OCI-LY1 (cell line): ENCODE data around the gene EWSR1.

ENCODE experiments used
- EZH2 ChIP-seq: fragments of 200-600 bp; sonication (generic), shearing (Covaris generic); IDR thresholded peaks from 2 replicates; pipeline ENCODE4 v1.8.0; 2017; ENCODE audit warnings: borderline replicate concordance, mixed run types, mild to moderate bottlenecking, antibody characterized with exemption, low read length, moderate library complexity, mixed read lengths
- TF ChIP-seq, protein P1 (sequence below): fragments of 200-600 bp; sonication (generic), shearing (Covaris generic); IDR thresholded peaks from 2 replicates; pipeline ENCODE4 v1.5.1; 2017; ENCODE audit warnings: mild to moderate bottlenecking, antibody characterized with exemption, low read length, moderate library complexity, mixed read lengths

- TF ChIP-seq, protein P1, sequence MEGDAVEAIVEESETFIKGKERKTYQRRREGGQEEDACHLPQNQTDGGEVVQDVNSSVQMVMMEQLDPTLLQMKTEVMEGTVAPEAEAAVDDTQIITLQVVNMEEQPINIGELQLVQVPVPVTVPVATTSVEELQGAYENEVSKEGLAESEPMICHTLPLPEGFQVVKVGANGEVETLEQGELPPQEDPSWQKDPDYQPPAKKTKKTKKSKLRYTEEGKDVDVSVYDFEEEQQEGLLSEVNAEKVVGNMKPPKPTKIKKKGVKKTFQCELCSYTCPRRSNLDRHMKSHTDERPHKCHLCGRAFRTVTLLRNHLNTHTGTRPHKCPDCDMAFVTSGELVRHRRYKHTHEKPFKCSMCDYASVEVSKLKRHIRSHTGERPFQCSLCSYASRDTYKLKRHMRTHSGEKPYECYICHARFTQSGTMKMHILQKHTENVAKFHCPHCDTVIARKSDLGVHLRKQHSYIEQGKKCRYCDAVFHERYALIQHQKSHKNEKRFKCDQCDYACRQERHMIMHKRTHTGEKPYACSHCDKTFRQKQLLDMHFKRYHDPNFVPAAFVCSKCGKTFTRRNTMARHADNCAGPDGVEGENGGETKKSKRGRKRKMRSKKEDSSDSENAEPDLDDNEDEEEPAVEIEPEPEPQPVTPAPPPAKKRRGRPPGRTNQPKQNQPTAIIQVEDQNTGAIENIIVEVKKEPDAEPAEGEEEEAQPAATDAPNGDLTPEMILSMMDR = no peak
- no peak for TF ChIP-seq EZH2
Measured at GRCh38 chr22:29327089-29327764, 59.2 kb downstream of the EWSR1 start.
